IMR-90 (cell line): ENCODE measurements around the gene TRIP4. TPM values are rescaled to one million over a fixed set of nuclear protein-coding genes. Genes with fewer than 3 reads are reported as not detected.
A peak's percentile ranks its signal among the peaks of the same experiment; 100 is the strongest.

ENCODE experiments used
- ATAC-seq: fragments of 200-7000 bp; cut with Tn5 transposase; 2 replicates; pipeline ENCODE4 v1.9.1; 2020; ENCODE audit warnings: low read depth, mild to moderate bottlenecking, moderate library complexity
- BruUV-seq: library from RNA; stranded (reverse); fragments of 400-500 nt; replicated peaks from 2 replicates; lab custom pipeline; 2021; lab: Mats Ljungman, UMichigan
- CTCF ChIA-PET: fragments of 300-600 bp; formaldehyde crosslinking; extraction: SDS; loops from one replicate; lab custom pipeline; 2021; ENCODE audit warnings: antibody characterized with exemption; lab: Yijun Ruan, JAX
- POLR2A ChIA-PET: fragments of 300-600 bp; sonication (Branson Sonifier 250); formaldehyde crosslinking; loops from one replicate; lab custom pipeline; 2022; ENCODE audit warnings: antibody characterized with exemption; ENCODE audit not compliant: unreplicated experiment; lab: Charles Lee
- DNase-seq: peaks from one replicate; pipeline ENCODE4 v3.0.0; 2013
- H2AFZ ChIP-seq: replicated peaks from 2 replicates; pipeline ENCODE3; 2013; ENCODE audit warnings: low read length, mild to moderate bottlenecking; ENCODE audit not compliant: poor library complexity
- H2AK5ac ChIP-seq: 2 replicates; pipeline ENCODE4 v1.6.1; 2013; ENCODE audit warnings: low read depth, low read length, inconsistent platforms
- H2AK9ac ChIP-seq: replicated peaks from 2 replicates; pipeline ENCODE3; 2013; ENCODE audit warnings: mild to moderate bottlenecking, low read depth, low read length, moderate library complexity; ENCODE audit not compliant: poor library complexity
- H2BK120ac ChIP-seq: 2 replicates; pipeline ENCODE4 v1.6.1; 2013; ENCODE audit warnings: low read depth, low read length, inconsistent platforms
- H2BK15ac ChIP-seq: 3 replicates; pipeline ENCODE4 v1.6.1; 2013; ENCODE audit warnings: low read depth, low read length, inconsistent platforms
- H2BK20ac ChIP-seq: 2 replicates; pipeline ENCODE4 v1.6.1; 2013; ENCODE audit warnings: low read depth, mild to moderate bottlenecking, inconsistent platforms, low read length, moderate library complexity
- H2BK5ac ChIP-seq: 2 replicates; pipeline ENCODE4 v1.6.1; 2013; ENCODE audit warnings: mild to moderate bottlenecking, low read depth, low read length, inconsistent platforms; ENCODE audit not compliant: poor library complexity, severe bottlenecking
- H3K14ac ChIP-seq: replicated peaks from 2 replicates; pipeline ENCODE4 v1.6.1; 2013; ENCODE audit warnings: low read depth, low read length, inconsistent platforms
- H3K18ac ChIP-seq: 2 replicates; pipeline ENCODE4 v1.6.1; 2013; ENCODE audit warnings: low read depth, low read length, control low read depth
- H3K23ac ChIP-seq: 2 replicates; pipeline ENCODE4 v1.6.1; 2013; ENCODE audit warnings: low read depth, low read length, inconsistent platforms
- H3K27ac ChIP-seq: 2 replicates; pipeline ENCODE4 v1.5.1; 2013; ENCODE audit warnings: mild to moderate bottlenecking, control low read depth, low read length; ENCODE audit not compliant: insufficient read depth
- H3K27me3 ChIP-seq: 2 replicates; pipeline ENCODE4 v1.6.1; 2013; ENCODE audit warnings: low read length; ENCODE audit not compliant: control insufficient read depth, insufficient read depth
- H3K36me3 ChIP-seq: 2 replicates; pipeline ENCODE4 v1.6.1; 2013; ENCODE audit warnings: low read length, mixed read lengths; ENCODE audit not compliant: control insufficient read depth, insufficient read depth
- H3K4ac ChIP-seq: 2 replicates; pipeline ENCODE4 v1.6.1; 2013; ENCODE audit warnings: low read depth, low read length, inconsistent platforms
- H3K4me1 ChIP-seq: 2 replicates; pipeline ENCODE4 v1.6.1; 2013; ENCODE audit warnings: low read length, mixed read lengths; ENCODE audit not compliant: control insufficient read depth, insufficient read depth
- H3K4me2 ChIP-seq: 2 replicates; pipeline ENCODE4 v1.6.1; 2013; ENCODE audit warnings: low read depth, mild to moderate bottlenecking, control low read depth, low read length, moderate library complexity
- H3K4me3 ChIP-seq: 2 replicates; pipeline ENCODE4 v1.5.1; 2013; ENCODE audit warnings: low read depth, mild to moderate bottlenecking, control low read depth, low read length, moderate library complexity; ENCODE audit not compliant: insufficient read depth
- H3K56ac ChIP-seq: 2 replicates; pipeline ENCODE4 v1.6.1; 2013; ENCODE audit warnings: low read length, inconsistent platforms; ENCODE audit not compliant: insufficient read depth; ENCODE audit errors: extremely low read depth
- H3K79me1 ChIP-seq, 2 experiments: 2 replicates each; pipeline ENCODE4 v1.6.1; 2013; ENCODE audit warnings: low read length in 2 of 2, inconsistent platforms in 1 of 2, low read depth in 1 of 2
- H3K9ac ChIP-seq: 2 replicates; pipeline ENCODE4 v1.6.1; 2013; ENCODE audit warnings: low read depth, low read length, control low read depth
- H3K9me1 ChIP-seq: 2 replicates; pipeline ENCODE4 v1.6.1; 2013; ENCODE audit warnings: low read length, inconsistent platforms; ENCODE audit not compliant: insufficient read depth
- H3K9me3 ChIP-seq: 2 replicates; pipeline ENCODE4 v1.6.1; 2013; ENCODE audit warnings: low read length; ENCODE audit not compliant: control insufficient read depth, insufficient read depth
- H4K20me1 ChIP-seq: 2 replicates; pipeline ENCODE4 v1.6.1; 2013; ENCODE audit warnings: low read length, inconsistent platforms; ENCODE audit not compliant: insufficient read depth
- H4K5ac ChIP-seq: 2 replicates; pipeline ENCODE4 v1.6.1; 2013; ENCODE audit warnings: mild to moderate bottlenecking, low read depth, low read length, control low read depth
- H4K8ac ChIP-seq, 2 experiments: 2 replicates each; pipeline ENCODE4 v1.6.1; 2013; ENCODE audit warnings: low read depth in 2 of 2, low read length in 2 of 2, control low read depth in 1 of 2, inconsistent platforms in 1 of 2
- H4K91ac ChIP-seq: 2 replicates; pipeline ENCODE4 v1.6.1; 2013; ENCODE audit warnings: low read depth, low read length, inconsistent platforms; ENCODE audit not compliant: insufficient read depth
- CEBPB ChIP-seq: IDR thresholded peaks from 2 replicates; pipeline ENCODE4 v1.6.1; 2012; ENCODE audit warnings: low read depth, low read length, improper control_type of control experiment
- POLR2A ChIP-seq: IDR thresholded peaks from 2 replicates; pipeline ENCODE4 v1.6.1; 2012; ENCODE audit warnings: mild to moderate bottlenecking, low read depth, low read length
- WGBS, 2 experiments: methylation state at CpG; one replicate each; pipeline versions ENCODE4 v1.1.5 to v1.1.7; 2013; ENCODE audit warnings: missing lambda C conversion rate in 2 of 2; ENCODE audit not compliant: insufficient read length in 1 of 2; ENCODE audit errors: extremely low coverage in 2 of 2; 5-methylcytosine and 5-hydroxymethylcytosine counted together
- dilution Hi-C: fragments of 300-500 bp; cut with HindIII; formaldehyde crosslinking; loops from one replicate; pipeline ENCODE4 v1.14.3; 2018; ENCODE audit warnings: low sequenced_read_pairs; ENCODE audit not compliant: unreplicated experiment
- in situ Hi-C: fragments of 300-500 bp; cut with MboI; formaldehyde crosslinking; loops from 3 replicates; pipeline ENCODE4 v1.14.3; 2019; ENCODE audit warnings: low sequenced_read_pairs, inconsistent platforms, mixed read lengths
- intact Hi-C: fragments of 100-400 bp; cut with micrococcal nuclease; formaldehyde crosslinking; loops from 2 replicates; pipeline ENCODE4 v1.10.0; 2022
- polyA plus RNA-seq, 3 experiments: library from polyadenylated mRNA; depleted of rRNA; stranded (reverse); fragments of >200 nt; gene quantifications; 2 replicates each; pipeline ENCODE4 v1.2.3, GENCODE V29; 2012; ENCODE audit warnings: low replicate concordance in 1 of 3
- total RNA-seq: library from RNA; depleted of rRNA; stranded (reverse); fragments of >200 nt; gene quantifications from 2 replicates; pipeline ENCODE4 v1.2.3, GENCODE V29; 2012

Gene TRIP4
- total and polyA plus RNA-seq, 2 of the 4 experiments (the other 2 are of a cell fraction): 13.1 to 19.4 TPM

- TF ChIP-seq CEBPB: peak; percentile 79
- TF ChIP-seq POLR2A: no peak
- no peak overlapping the region for H3K56ac ChIP-seq
- peak overlapping the region; percentile 62; the same call in 1 of the 2 replicates for H3K27ac ChIP-seq
- no CpG with 5 or more reads among the region's 1 CpG for WGBS, 2 experiments
- peaks cover 10 to 17% of the 10 kb centered on the region in 2 experiments; a peak in 3 of 4 replicates for H3K79me1 ChIP-seq
- peak overlapping the region; percentile 76 for H3K4me2 ChIP-seq
- no peak overlapping the region for H2BK20ac ChIP-seq
- ChIA-PET POLR2A (no interaction called here), CTCF (no interaction called here)
- BruUV-seq: no TSS peak
- peak overlapping the region; percentile 73 for H2BK5ac ChIP-seq
- no peak overlapping the region for H3K4me3 ChIP-seq
- no peak overlapping the region; the same call in 1 of the 2 replicates for H3K4ac ChIP-seq
- H3K9me3 ChIP-seq: no peaks in the 10 kb centered on the region
- in situ Hi-C loops: no loop called here
- H2AK5ac ChIP-seq: no peak overlapping the region
- no peak overlapping the region for H2BK15ac ChIP-seq
- no peak overlapping the region for H2AFZ ChIP-seq
- no peak overlapping the region for H4K91ac ChIP-seq
- no peak overlapping the region for H2AK9ac ChIP-seq
- no peaks in the 10 kb centered on the region for H3K27me3 ChIP-seq
- peak overlapping the region; percentile 43; the same call in 1 of the 2 replicates for H4K5ac ChIP-seq
- intact Hi-C loops: no loop called here
- H3K9ac ChIP-seq: no peak overlapping the region
- peaks cover 14% of the 10 kb centered on the region for H3K4me1 ChIP-seq
- peaks cover 4% of the 10 kb centered on the region; the same call in 1 of the 2 replicates for H3K9me1 ChIP-seq
- ATAC-seq: no peak
- peaks cover 1% of the 10 kb centered on the region; the same call in 1 of the 2 replicates for H3K36me3 ChIP-seq
- dilution Hi-C loops: no loop called here
- H4K8ac ChIP-seq: no peak overlapping the region
- H3K23ac ChIP-seq: no peak overlapping the region
- DNase-seq: peak; percentile 70
- H3K14ac ChIP-seq: no peak overlapping the region
- no peak overlapping the region for H2BK120ac ChIP-seq
- peaks cover 6% of the 10 kb centered on the region for H4K20me1 ChIP-seq
- peak overlapping the region; percentile 69; the same call in 1 of the 2 replicates for H3K18ac ChIP-seq
Measured at GRCh38 chr15:64456634-64457108, 69.0 kb downstream of the TRIP4 start.
